H9 (cell line): ENCODE results near the gene VPS35L. TPM values are rescaled to one million over a fixed set of nuclear protein-coding genes. Genes with fewer than 3 reads are reported as not detected.

Source experiments
- DNase-seq: peaks from one replicate; pipeline ENCODE4 v3.0.0-alpha.2; 2017
- H2AFZ ChIP-seq: one replicate; pipeline ENCODE4 v1.6.1; 2013; ENCODE audit warnings: mild to moderate bottlenecking, low read length, control low read depth, moderate library complexity
- H2AK5ac ChIP-seq: 2 replicates; pipeline ENCODE4 v1.6.1; 2013; ENCODE audit warnings: low read length, control low read depth, mixed read lengths; ENCODE audit not compliant: insufficient read length
- H2BK120ac ChIP-seq: one replicate; pipeline ENCODE4 v1.6.1; 2013; ENCODE audit warnings: low read depth, mild to moderate bottlenecking, low read length, control low read depth, inconsistent platforms; ENCODE audit not compliant: poor library complexity, severe bottlenecking
- H2BK12ac ChIP-seq: 2 replicates; pipeline ENCODE4 v1.6.1; 2013; ENCODE audit warnings: low read length, control low read depth, mixed read lengths, low read depth; ENCODE audit not compliant: insufficient read length
- H2BK15ac ChIP-seq: 2 replicates; pipeline ENCODE4 v1.6.1; 2013; ENCODE audit warnings: low read depth, low read length, control low read depth
- H2BK20ac ChIP-seq: one replicate; pipeline ENCODE4 v1.6.1; 2013; ENCODE audit warnings: low read depth, mild to moderate bottlenecking, low read length, control low read depth, inconsistent platforms; ENCODE audit not compliant: poor library complexity, severe bottlenecking
- H2BK5ac ChIP-seq: 2 replicates; pipeline ENCODE4 v1.6.1; 2013; ENCODE audit warnings: low read length, control low read depth, mixed read lengths; ENCODE audit not compliant: insufficient read length
- H3K14ac ChIP-seq: 2 replicates; pipeline ENCODE4 v1.6.1; 2013; ENCODE audit warnings: low read length, control low read depth; ENCODE audit not compliant: insufficient read depth
- H3K18ac ChIP-seq: 2 replicates; pipeline ENCODE4 v1.6.1; 2013; ENCODE audit warnings: low read depth, mild to moderate bottlenecking, mixed read lengths, low read length, control low read depth; ENCODE audit not compliant: insufficient read length
- H3K23ac ChIP-seq: 2 replicates; pipeline ENCODE4 v1.6.1; 2013; ENCODE audit warnings: low read length, control low read depth, mixed read lengths, low read depth; ENCODE audit not compliant: insufficient read length
- H3K23me2 ChIP-seq: 2 replicates; pipeline ENCODE4 v1.6.1; 2013; ENCODE audit warnings: low read depth, mild to moderate bottlenecking, mixed read lengths, low read length, control low read depth; ENCODE audit not compliant: insufficient read length, poor library complexity, severe bottlenecking
- H3K27ac ChIP-seq: 2 replicates; pipeline ENCODE4 v1.5.1; 2013; ENCODE audit warnings: low read length, control low read depth, mixed read lengths, low read depth; ENCODE audit not compliant: insufficient read length
- H3K27me3 ChIP-seq: 2 replicates; pipeline ENCODE4 v1.6.1; 2013; ENCODE audit warnings: low read length, control low read depth, inconsistent platforms; ENCODE audit not compliant: insufficient read depth
- H3K4ac ChIP-seq: 2 replicates; pipeline ENCODE4 v1.6.1; 2013; ENCODE audit warnings: low read depth, mild to moderate bottlenecking, control low read depth, inconsistent platforms, low read length, moderate library complexity
- H3K4me1 ChIP-seq: 2 replicates; pipeline ENCODE4 v1.6.1; 2013; ENCODE audit warnings: low read length, control low read depth, inconsistent platforms; ENCODE audit not compliant: insufficient read depth
- H3K4me2 ChIP-seq: 2 replicates; pipeline ENCODE4 v1.6.1; 2013; ENCODE audit warnings: low read length, control low read depth, mixed read lengths; ENCODE audit not compliant: insufficient read length, insufficient read depth
- H3K56ac ChIP-seq: 2 replicates; pipeline ENCODE4 v1.6.1; 2013; ENCODE audit warnings: low read depth, mild to moderate bottlenecking, mixed read lengths, low read length, control low read depth; ENCODE audit not compliant: insufficient read length
- H3K79me1 ChIP-seq: 2 replicates; pipeline ENCODE4 v1.6.1; 2013; ENCODE audit warnings: low read depth, mild to moderate bottlenecking, moderate library complexity, low read length, control low read depth, inconsistent platforms; ENCODE audit not compliant: insufficient read depth, poor library complexity, severe bottlenecking
- H3K79me2 ChIP-seq: 2 replicates; pipeline ENCODE4 v1.6.1; 2013; ENCODE audit warnings: low read length, control low read depth, inconsistent platforms; ENCODE audit not compliant: insufficient read depth
- H3K9ac ChIP-seq: 2 replicates; pipeline ENCODE4 v1.6.1; 2013; ENCODE audit warnings: low read length, control low read depth, mixed read lengths; ENCODE audit not compliant: insufficient read length; ENCODE audit errors: extremely low read depth
- H3K9me3 ChIP-seq: one replicate; pipeline ENCODE4 v1.6.1; 2013; ENCODE audit warnings: low read depth, low read length, inconsistent platforms; ENCODE audit not compliant: control insufficient read depth
- H3T11ph ChIP-seq: one replicate; pipeline ENCODE4 v1.6.1; 2013; ENCODE audit warnings: mild to moderate bottlenecking, low read length, control low read depth, inconsistent platforms
- H4K20me1 ChIP-seq: one replicate; pipeline ENCODE4 v1.6.1; 2013; ENCODE audit not compliant: control insufficient read depth, insufficient read length, insufficient read depth
- H4K5ac ChIP-seq: 2 replicates; pipeline ENCODE4 v1.6.1; 2013; ENCODE audit warnings: low read depth, mild to moderate bottlenecking, mixed read lengths, low read length, control low read depth; ENCODE audit not compliant: insufficient read length
- H4K8ac ChIP-seq: replicated peaks from 2 replicates; pipeline ENCODE4 v1.6.1; 2013; ENCODE audit warnings: low read length, control low read depth, mixed read lengths, low read depth; ENCODE audit not compliant: insufficient read length
- H4K91ac ChIP-seq: 2 replicates; pipeline ENCODE4 v1.6.1; 2013; ENCODE audit warnings: low read depth, mild to moderate bottlenecking, moderate library complexity, mixed read lengths, low read length, control low read depth; ENCODE audit not compliant: insufficient read length
- H3K27ac Mint-ChIP-seq, 3 experiments: 2 replicates in 2 of 3; 3 replicates in 1 of 3; pipeline ENCODE4 v1.8.0; 2020 to 2021; ENCODE audit warnings: mixed read lengths in 3 of 3, mild to moderate bottlenecking in 1 of 3, moderate library complexity in 1 of 3
- H3K27me3 Mint-ChIP-seq: 2 replicates; pipeline ENCODE4 v1.8.0; 2021; ENCODE audit warnings: low read depth, mild to moderate bottlenecking, moderate library complexity, mixed read lengths
- H3K36me3 Mint-ChIP-seq, 3 experiments: 2 replicates in 2 of 3; 3 replicates in 1 of 3; pipeline ENCODE4 v1.8.0; 2020 to 2021; ENCODE audit warnings: low read depth in 3 of 3, mixed read lengths in 3 of 3; ENCODE audit not compliant: insufficient read depth in 1 of 3
- H3K4me1 Mint-ChIP-seq, 2 experiments: 2 replicates each; pipeline ENCODE4 v1.8.0; 2020; ENCODE audit warnings: mixed read lengths in 2 of 2
- H3K4me3 Mint-ChIP-seq, 2 experiments: 2 replicates in 1 of 2; 3 replicates in 1 of 2; pipeline ENCODE4 v1.8.0; 2020 to 2021; ENCODE audit warnings: mild to moderate bottlenecking in 2 of 2, mixed read lengths in 2 of 2, moderate library complexity in 1 of 2
- H3K9me3 Mint-ChIP-seq, 2 experiments: 2 replicates in 1 of 2; 3 replicates in 1 of 2; pipeline ENCODE4 v1.8.0; 2020; ENCODE audit warnings: mild to moderate bottlenecking in 2 of 2, mixed read lengths in 2 of 2, moderate library complexity in 1 of 2
- WGBS: extraction: QIAGEN DNeasy Blood & Tissue Kit; methylation state at CpG from one replicate; pipeline ENCODE4 v1.1.7; 2013; ENCODE audit warnings: missing lambda C conversion rate, low lambda C conversion rate, mixed read lengths; ENCODE audit not compliant: insufficient read length; ENCODE audit errors: extremely low coverage; 5-methylcytosine and 5-hydroxymethylcytosine counted together
- total RNA-seq: library from RNA; stranded (reverse); gene quantifications from 2 replicates; pipeline ENCODE4 v1.2.1, GENCODE V29; 2021
- TF ChIP-seq, protein P1 (sequence below): fragments of 200-600 bp; sonication (generic); conservative IDR thresholded peaks from 3 replicates; pipeline ENCODE4 v1.8.0; 2021; ENCODE audit warnings: antibody characterized with exemption, mild to moderate bottlenecking

Gene VPS35L
- total RNA-seq, 1 experiment from 2014 or later = 58.4 TPM

DNA sequence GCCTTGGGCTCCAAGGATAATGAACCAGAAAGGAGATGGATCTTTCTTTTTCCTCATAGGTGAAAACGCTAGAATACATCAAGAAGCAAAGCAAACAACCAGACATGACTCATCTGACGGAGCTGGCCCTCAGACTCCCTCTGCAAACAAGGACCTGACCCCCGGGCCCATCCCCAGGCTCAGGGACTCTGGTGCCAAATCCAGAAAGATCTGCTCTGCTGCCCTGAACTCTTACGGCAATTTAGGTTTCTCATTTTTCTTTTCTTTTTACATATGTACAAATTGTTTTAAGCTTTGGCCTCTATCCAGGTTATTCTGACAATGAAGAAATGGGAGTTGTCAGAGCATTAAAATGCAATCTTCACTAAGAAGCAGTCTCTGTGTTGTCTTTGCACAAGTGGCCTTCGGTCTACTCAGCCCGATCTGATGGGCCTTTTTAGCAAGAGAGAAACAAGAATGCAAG is 144.8 kb downstream of the VPS35L start:
- Histone ChIP-seq H4K8ac (no peak overlapping the region), H3K4me2 (no peak overlapping the region), H4K91ac (no peak overlapping the region), H3K79me2 (no peaks in the 10 kb centered on the region), H3K27ac (no peak overlapping the region), H3T11ph (no peak overlapping the region), H3K56ac (no peak overlapping the region), H3K79me1 (no peaks in the 10 kb centered on the region), H2AK5ac (no peak overlapping the region), H3K18ac (no peak overlapping the region), H2BK20ac (no peak overlapping the region), H2BK15ac (no peak overlapping the region), H3K14ac (no peak overlapping the region), H3K23ac (no peak overlapping the region), H4K5ac (no peak overlapping the region), H3K23me2 (no peaks in the 10 kb centered on the region), H2BK12ac (no peak overlapping the region), H3K9me3 (no peaks in the 10 kb centered on the region), H2AFZ (no peak overlapping the region), H3K27me3 (no peaks in the 10 kb centered on the region), H3K4ac (no peak overlapping the region), H2BK5ac (no peak overlapping the region), H3K4me1 (no peaks in the 10 kb centered on the region), H3K9ac (no peak overlapping the region), H4K20me1 (no peaks in the 10 kb centered on the region), H2BK120ac (no peak overlapping the region)
- H3K27ac Mint-ChIP-seq = peak overlapping the region in 1 of 3 experiments; percentile 11; a peak in 1 of 7 replicates
- peaks cover 58 to 94% (median 94%) of the 10 kb centered on the region in 3 experiments for H3K36me3 Mint-ChIP-seq
- no peaks in the 10 kb centered on the region for H3K27me3 Mint-ChIP-seq
- H3K9me3 Mint-ChIP-seq = peaks cover 0 to 9% of the 10 kb centered on the region in 2 experiments; a peak in 1 of 5 replicates
- TF ChIP-seq, protein P1, sequence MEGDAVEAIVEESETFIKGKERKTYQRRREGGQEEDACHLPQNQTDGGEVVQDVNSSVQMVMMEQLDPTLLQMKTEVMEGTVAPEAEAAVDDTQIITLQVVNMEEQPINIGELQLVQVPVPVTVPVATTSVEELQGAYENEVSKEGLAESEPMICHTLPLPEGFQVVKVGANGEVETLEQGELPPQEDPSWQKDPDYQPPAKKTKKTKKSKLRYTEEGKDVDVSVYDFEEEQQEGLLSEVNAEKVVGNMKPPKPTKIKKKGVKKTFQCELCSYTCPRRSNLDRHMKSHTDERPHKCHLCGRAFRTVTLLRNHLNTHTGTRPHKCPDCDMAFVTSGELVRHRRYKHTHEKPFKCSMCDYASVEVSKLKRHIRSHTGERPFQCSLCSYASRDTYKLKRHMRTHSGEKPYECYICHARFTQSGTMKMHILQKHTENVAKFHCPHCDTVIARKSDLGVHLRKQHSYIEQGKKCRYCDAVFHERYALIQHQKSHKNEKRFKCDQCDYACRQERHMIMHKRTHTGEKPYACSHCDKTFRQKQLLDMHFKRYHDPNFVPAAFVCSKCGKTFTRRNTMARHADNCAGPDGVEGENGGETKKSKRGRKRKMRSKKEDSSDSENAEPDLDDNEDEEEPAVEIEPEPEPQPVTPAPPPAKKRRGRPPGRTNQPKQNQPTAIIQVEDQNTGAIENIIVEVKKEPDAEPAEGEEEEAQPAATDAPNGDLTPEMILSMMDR = no peak
- no CpG with 5 or more reads among the region's 6 CpGs for WGBS
- H3K4me3 Mint-ChIP-seq = no peak overlapping the region
- DNase-seq = no peak
- no peaks in the 10 kb centered on the region for H3K4me1 Mint-ChIP-seq
